Smooth muscle cell of the coronary artery (primary cell): ENCODE results near the gene DRAM1. TPM values are rescaled to one million over a fixed set of nuclear protein-coding genes. Genes with fewer than 3 reads are reported as not detected.

ENCODE experiments used
- total RNA-seq: library from RNA; depleted of rRNA; stranded (reverse); fragments of >200 nt; gene quantifications from 2 replicates; pipeline ENCODE4 v1.2.3, GENCODE V29; 2014; ENCODE audit warnings: low replicate concordance

DRAM1 gene
- total RNA-seq, result 18.7 and 48.7 TPM in 2 replicates

GRCh38 chr12:101876861-101877805 lies at the start of gene DRAM1:
TSS of gene DRAM1 (plus strand) at chr12:101877580. CDS start at chr12:101877790, 210 bp downstream.

GRCh38 chr12:101830367-101831325 lies 46.7 kb upstream of the DRAM1 start, which contains the start of gene GNPTAB:
TSS of gene GNPTAB (minus strand) at chr12:101830959. CDS start at chr12:101830675, 284 bp downstream.

Other genes with a start within 250 kb of the DRAM1 start
- 13.7 and 18.6 TPM in 2 replicates for gene CHPT1, start 179.9 kb upstream of the DRAM1 start, total RNA-seq
- gene SYCP3, start 138.1 kb upstream of the DRAM1 start, total RNA-seq, result 0.08 and 0.12 TPM in 2 replicates
- gene GNPTAB, start 46.6 kb upstream of the DRAM1 start, total RNA-seq, result 21.6 and 41.8 TPM in 2 replicates
- gene WASHC3, start 184.4 kb downstream of the DRAM1 start, total RNA-seq, result 65.9 and 78.2 TPM in 2 replicates
- gene NUP37, start 242.5 kb downstream of the DRAM1 start, total RNA-seq, result 23.3 and 34.0 TPM in 2 replicates
- 2.1 and 4.4 TPM in 2 replicates for gene PARPBP, start 242.6 kb downstream of the DRAM1 start, total RNA-seq